GM19324 (cell line): Measurements from ENCODE around the gene CITED2.
"Not testable (repeated sequence)": the region's sequence is repeated elsewhere in the genome, so short reads cannot be mapped to it uniquely, and the experiment has no call there.

Experiments used
- ATAC-seq: cut with Tn5 transposase; IDR thresholded peaks from one replicate; pipeline ENCODE4 v1.9.1; 2021; ENCODE audit warnings: mild to moderate bottlenecking, moderate library complexity; ENCODE audit not compliant: unreplicated experiment, low FRiP score

The CITED2 gene

GRCh38 chr6:139367810-139368351 is 6.6 kb downstream of the CITED2 start:
- no peak for ATAC-seq

- ATAC-seq: no peak
Observed at GRCh38 chr6:139364982-139365379, 9.5 kb downstream of the CITED2 start.

- no peak for ATAC-seq
Observed at GRCh38 chr6:139364302-139364981, 10.0 kb downstream of the CITED2 start.

- ATAC-seq: not testable (repeated sequence)
Observed at GRCh38 chr6:139363797-139364196, 10.7 kb downstream of the CITED2 start.

GRCh38 chr6:139363123-139363522 is 11.3 kb downstream of the CITED2 start:
- not testable (repeated sequence) for ATAC-seq

GRCh38 chr6:139361211-139361610 is 13.2 kb downstream of the CITED2 start:
- ATAC-seq: no peak

GRCh38 chr6:139356924-139357323 is 17.5 kb downstream of the CITED2 start:
- ATAC-seq: no peak

- ATAC-seq: no peak
Observed at GRCh38 chr6:139355777-139356445, 18.5 kb downstream of the CITED2 start.

GRCh38 chr6:139355172-139355571 is 19.3 kb downstream of the CITED2 start:
- ATAC-seq: no peak

- no peak for ATAC-seq
Observed at GRCh38 chr6:139354189-139354588, 20.3 kb downstream of the CITED2 start.

- no peak for ATAC-seq
Observed at GRCh38 chr6:139349464-139350020, 24.9 kb downstream of the CITED2 start.

- no peak for ATAC-seq
Observed at GRCh38 chr6:139346392-139346791, 28.1 kb downstream of the CITED2 start.

GRCh38 chr6:139344186-139344963 is 30.1 kb downstream of the CITED2 start:
- no peak for ATAC-seq

GRCh38 chr6:139343052-139343750 is 31.2 kb downstream of the CITED2 start:
- no peak for ATAC-seq

- no peak for ATAC-seq
Observed at GRCh38 chr6:139341060-139341459, 33.4 kb downstream of the CITED2 start.

GRCh38 chr6:139338795-139339194 is 35.7 kb downstream of the CITED2 start:
- ATAC-seq: no peak

GRCh38 chr6:139337830-139338229 is 36.6 kb downstream of the CITED2 start:
- no peak for ATAC-seq

- ATAC-seq: no peak
Observed at GRCh38 chr6:139337001-139337400, 37.4 kb downstream of the CITED2 start.

- no peak for ATAC-seq
Observed at GRCh38 chr6:139336488-139336887, 38.0 kb downstream of the CITED2 start.
